GM12878 (cell line): ENCODE results near the gene ZFHX2. TPM values are rescaled to one million over a fixed set of nuclear protein-coding genes. Genes with fewer than 3 reads are reported as not detected.

Experiments used
- ATAC-seq: fragments of 200-7000 bp; cut with Tn5 transposase; 3 replicates; pipeline ENCODE4 v1.9.1; 2020; ENCODE audit warnings: mild to moderate bottlenecking, moderate library complexity
- BruUV-seq: library from RNA; stranded (reverse); fragments of 400-500 nt; replicated peaks from 2 replicates; lab custom pipeline; 2021; lab: Mats Ljungman, UMichigan
- CTCF ChIA-PET: fragments of 300-600 bp; sonication (Branson Sonifier 250); formaldehyde crosslinking; extraction: SDS; loops from one replicate; lab custom pipeline; 2021; ENCODE audit warnings: inconsistent platforms; lab: Yijun Ruan, JAX
- POLR2A ChIA-PET: fragments of 350-600 bp; formaldehyde crosslinking; extraction: SDS; loops from one replicate; lab custom pipeline; 2021; ENCODE audit warnings: inconsistent platforms; lab: Charles Lee
- RAD21 ChIA-PET: fragments of 300-600 bp; sonication (Branson Sonifier 250); formaldehyde crosslinking; loops from one replicate; lab custom pipeline; 2023; ENCODE audit warnings: antibody characterized with exemption; ENCODE audit not compliant: unreplicated experiment; lab: Charles Lee
- SMC1A ChIA-PET: fragments of 300-600 bp; sonication (Branson Sonifier 250); formaldehyde crosslinking; loops from one replicate; lab custom pipeline; 2023; ENCODE audit not compliant: unreplicated experiment, uncharacterized antibody; lab: Charles Lee
- DNase-seq: peaks from one replicate; pipeline ENCODE4 v3.0.0-alpha.2; 2011; ENCODE audit warnings: low read depth, low spot score
- FAIRE-seq: peaks from 3 replicates; lab custom pipeline; 2011; peaks lifted over from hg19 to GRCh38; lab: Jason Lieb, UNC
- H2AFZ ChIP-seq: 2 replicates; pipeline ENCODE4 v1.6.0; 2011; ENCODE audit warnings: low read depth, low read length, control low read depth; ENCODE audit not compliant: control insufficient read depth
- H3K27ac ChIP-seq: 2 replicates; pipeline ENCODE4 v1.5.1; 2011; ENCODE audit warnings: control low read depth; ENCODE audit not compliant: control insufficient read depth, insufficient read depth
- H3K27me3 ChIP-seq, 2 experiments: replicated peaks in 1 of 2; 2 replicates each; pipeline versions ENCODE4 v1.6.0 to v1.6.1; 2011; ENCODE audit warnings: low read length in 1 of 2; ENCODE audit not compliant: control insufficient read depth in 2 of 2, insufficient read depth in 2 of 2
- H3K36me3 ChIP-seq, 2 experiments: 2 replicates each; pipeline ENCODE4 v1.5.1; 2011; ENCODE audit warnings: low read length in 1 of 2; ENCODE audit not compliant: control insufficient read depth in 2 of 2, insufficient read depth in 2 of 2
- H3K4me1 ChIP-seq: 2 replicates; pipeline ENCODE4 v1.6.1; 2011; ENCODE audit warnings: mild to moderate bottlenecking, low read length, moderate library complexity, mixed read lengths; ENCODE audit not compliant: control insufficient read depth, insufficient read depth
- H3K4me2 ChIP-seq: 2 replicates; pipeline ENCODE4 v1.6.0; 2011; ENCODE audit warnings: control low read depth; ENCODE audit not compliant: control insufficient read depth, insufficient read depth
- H3K4me3 ChIP-seq: fragments of 200-600 bp; sonication (generic); 2 replicates; pipeline ENCODE4 v1.5.1; 2016
- H3K79me2 ChIP-seq: 2 replicates; pipeline ENCODE4 v1.6.0; 2011; ENCODE audit warnings: low read length; ENCODE audit not compliant: control insufficient read depth, insufficient read depth
- H3K9ac ChIP-seq: 2 replicates; pipeline ENCODE4 v1.8.0; 2011; ENCODE audit warnings: low read length, control low read depth, mixed read lengths; ENCODE audit not compliant: control insufficient read depth, insufficient read depth
- H3K9me3 ChIP-seq: replicated peaks from 3 replicates; pipeline ENCODE4 v1.5.1; 2011; ENCODE audit warnings: mild to moderate bottlenecking, low read length; ENCODE audit not compliant: control insufficient read depth, insufficient read depth
- H4K20me1 ChIP-seq: 2 replicates; pipeline ENCODE4 v1.6.0; 2011; ENCODE audit not compliant: control insufficient read depth, insufficient read depth
- CHD4 ChIP-seq: fragments of 200-600 bp; sonication (generic); IDR thresholded peaks from 2 replicates; pipeline ENCODE4 v1.6.1; 2016; ENCODE audit warnings: mild to moderate bottlenecking
- FOXM1 ChIP-seq: IDR thresholded peaks from 2 replicates; pipeline ENCODE4 v1.6.1; 2012; ENCODE audit warnings: low read depth, mild to moderate bottlenecking, inconsistent platforms, low read length, moderate library complexity
- HDAC2 ChIP-seq: fragments of 200-600 bp; sonication (generic); IDR thresholded peaks from 2 replicates; pipeline ENCODE4 v1.6.1; 2017
- HDAC6 ChIP-seq: fragments of 200-600 bp; sonication (generic); IDR thresholded peaks from one replicate; pipeline ENCODE4 v1.8.0; 2017; ENCODE audit warnings: antibody characterized with exemption; ENCODE audit not compliant: unreplicated experiment
- HSF1 ChIP-seq: fragments of 150-350 bp; IDR thresholded peaks from 2 replicates; pipeline ENCODE4 v1.6.1; 2014; ENCODE audit warnings: mild to moderate bottlenecking, low read depth, low read length
- IRF5 ChIP-seq: fragments of 450-650 bp; IDR thresholded peaks from 2 replicates; pipeline ENCODE4 v1.6.1; 2017; ENCODE audit warnings: borderline replicate concordance
- MAX ChIP-seq: IDR thresholded peaks from 2 replicates; pipeline ENCODE4 v1.6.1; 2012; ENCODE audit warnings: low read depth, low read length, improper control_type of control experiment
- MTA3 ChIP-seq: IDR thresholded peaks from 2 replicates; pipeline ENCODE4 v1.6.1; 2012; ENCODE audit warnings: low read length, inconsistent platforms, borderline replicate concordance
- NBN ChIP-seq: fragments of 450-650 bp; IDR thresholded peaks from 2 replicates; pipeline ENCODE4 v1.6.1; 2016
- NFIC ChIP-seq: IDR thresholded peaks from 2 replicates; pipeline ENCODE4 v1.6.1; 2012; ENCODE audit warnings: low read depth, mild to moderate bottlenecking, inconsistent platforms, low read length, moderate library complexity
- NR2C2 ChIP-seq: IDR thresholded peaks from 2 replicates; pipeline ENCODE4 v1.6.1; 2011; ENCODE audit warnings: borderline replicate concordance, low read depth; ENCODE audit not compliant: control insufficient read depth, insufficient read length
- POLR2A ChIP-seq: IDR thresholded peaks from 2 replicates; pipeline ENCODE4 v1.6.1; 2011; ENCODE audit warnings: low read depth, mild to moderate bottlenecking, low read length
- SIN3A ChIP-seq: IDR thresholded peaks from 2 replicates; pipeline ENCODE4 v1.6.1; 2012; ENCODE audit warnings: low read depth, low read length, improper control_type of control experiment
- SIX5 ChIP-seq: IDR thresholded peaks from 2 replicates; pipeline ENCODE4 v1.6.1; 2011; ENCODE audit warnings: mild to moderate bottlenecking, low read depth, low read length, moderate library complexity; ENCODE audit not compliant: severe bottlenecking
- SMAD1 ChIP-seq: fragments of 450-650 bp; IDR thresholded peaks from 2 replicates; pipeline ENCODE4 v1.6.1; 2018; ENCODE audit warnings: mild to moderate bottlenecking, low read depth; ENCODE audit not compliant: partially characterized antibody
- TCF12 ChIP-seq: IDR thresholded peaks from 2 replicates; pipeline ENCODE4 v1.6.1; 2011; ENCODE audit warnings: low read depth, mild to moderate bottlenecking, low read length
- TCF3 ChIP-seq: IDR thresholded peaks from 2 replicates; pipeline ENCODE4 v1.6.1; 2012; ENCODE audit warnings: low read depth, mild to moderate bottlenecking, low read length, borderline replicate concordance; ENCODE audit not compliant: insufficient read depth
- ZBTB40 ChIP-seq: fragments of 450-650 bp; IDR thresholded peaks from 2 replicates; pipeline ENCODE4 v1.6.1; 2016; ENCODE audit warnings: mild to moderate bottlenecking, moderate library complexity, borderline replicate concordance
- WGBS: methylation state at CpG from one replicate; pipeline ENCODE4 v1.1.6; 2016; ENCODE audit warnings: low lambda C conversion rate; ENCODE audit not compliant: insufficient replicate concordance, insufficient coverage; ENCODE audit errors: missing lambda C conversion rate; 5-methylcytosine and 5-hydroxymethylcytosine counted together
- in situ Hi-C: fragments of 300-500 bp; cut with MboI; formaldehyde crosslinking; loops from 9 replicates; pipeline ENCODE4 v1.14.3; 2018; ENCODE audit warnings: mixed read lengths
- intact Hi-C: fragments of 100-400 bp; cut with micrococcal nuclease; formaldehyde crosslinking; loops from one replicate; pipeline ENCODE4 v1.14.2; 2022; ENCODE audit not compliant: unreplicated experiment
- polyA plus RNA-seq, 11 experiments: library from polyadenylated mRNA; depleted of rRNA in 4 of 11; unstranded in 6 of 11; stranded (reverse) in 5 of 11; fragments of >200 nt; fragmentation: Nextera tagmentation in 4 of 11; fragmentation: Illumina TruSeq in 1 of 11; extraction: Ambion mirVana in 4 of 11; extraction: Trizol in 1 of 11; gene quantifications; 1 replicate in 1 of 11; 2 replicates in 10 of 11; pipeline versions ENCODE4 v1.2.1 to v1.2.3, GENCODE V29; 2011 to 2016; ENCODE audit warnings: inconsistent platforms in 2 of 11, missing spikeins in 2 of 11, low read depth in 1 of 11
- total RNA-seq, 4 experiments: library from RNA; depleted of rRNA in 3 of 4; stranded (reverse); fragments of >200 nt in 3 of 4; fragmentation: Illumina TruSeq in 1 of 4; extraction: Trizol in 1 of 4; gene quantifications; 2 replicates each; pipeline versions ENCODE4 v1.2.1 to v1.2.3, GENCODE V29; 2013 to 2021

Gene ZFHX2
- total and polyA plus RNA-seq, 10 of the 15 experiments (the other 5 are each of a cell fraction or from before 2014, with no cell fraction given) = 0.27 to 2.2 (median 0.55) TPM

- 95% methylated on average over 1 of the region's 1 CpG for WGBS
- DNase-seq = no peak
- Histone ChIP-seq H3K36me3 (peaks cover 9 to 20% of the 10 kb centered on the region in 2 experiments; a peak in 3 of 4 replicates), H4K20me1 (no peaks in the 10 kb centered on the region), H3K4me3 (peak overlapping the region; percentile 82), H3K9ac (peak overlapping the region; percentile 79), H3K27me3 (no peaks in the 10 kb centered on the region), H3K79me2 (peaks cover 26% of the 10 kb centered on the region), H3K9me3 (no peaks in the 10 kb centered on the region), H3K27ac (peak overlapping the region; percentile 76), H3K4me1 (peaks cover 3% of the 10 kb centered on the region), H3K4me2 (peak overlapping the region; percentile 85), H2AFZ (no peak overlapping the region)
- ChIA-PET RAD21 (interaction anchor here (0.8 to 2.8 kb wide), 8 partner anchors 8 to 83 kb away, joined by 3 to 7 read pairs (median 4); partner anchors contain the start of gene AP1G2), CTCF (interaction anchor here (0.6 to 13.1 kb wide), 16 partner anchors 8 to 790 kb away, joined by 3 to 436 read pairs (median 6); partner anchors contain the start of genes AP1G2, NGDN and PABPN1), SMC1A (interaction anchor here (0.8 to 9.7 kb wide), 7 partner anchors 10 to 236 kb away, joined by 3 to 124 read pairs (median 5); partner anchors contain the start of genes AP1G2 and PABPN1), POLR2A (interaction anchor here (1.0 to 3.8 kb wide), 3 partner anchors 9 to 80 kb away, joined by 3 to 14 read pairs (median 4); partner anchors contain the start of gene AP1G2)
- no peak for ATAC-seq
- no peak for TF ChIP-seq MTA3
- no peak for TF ChIP-seq NFIC
- TF ChIP-seq TCF3 = no peak
- no peak for TF ChIP-seq SIN3A
- TF ChIP-seq HDAC6 = no peak
- TF ChIP-seq POLR2A = no peak
- TF ChIP-seq NBN = no peak
- no peak for TF ChIP-seq SMAD1
- no peak for TF ChIP-seq NR2C2
- no peak for TF ChIP-seq HDAC2
- no peak for TF ChIP-seq ZBTB40
- TF ChIP-seq FOXM1 = no peak
- TF ChIP-seq IRF5 = no peak
- no peak for TF ChIP-seq TCF12
- TF ChIP-seq MAX = no peak
- TF ChIP-seq CHD4 = no peak
- no peak for TF ChIP-seq SIX5
- TF ChIP-seq HSF1 = no peak
- FAIRE-seq = no peak
- in situ Hi-C loops (loop anchor here (5.0 kb wide), 2 partner anchors 81 to 236 kb away; partner anchors contain the start of gene PABPN1), intact Hi-C loops (loop anchor here (5.0 kb wide), 1 partner anchor 236 kb away; the partner anchor contains the start of gene PABPN1)
- BruUV-seq = no TSS peak
Observed at GRCh38 chr14:23557946-23558345, 6.4 kb upstream of the ZFHX2 start.
